ENCODE data around the gene PARD3B.

The PARD3B gene

DNA sequence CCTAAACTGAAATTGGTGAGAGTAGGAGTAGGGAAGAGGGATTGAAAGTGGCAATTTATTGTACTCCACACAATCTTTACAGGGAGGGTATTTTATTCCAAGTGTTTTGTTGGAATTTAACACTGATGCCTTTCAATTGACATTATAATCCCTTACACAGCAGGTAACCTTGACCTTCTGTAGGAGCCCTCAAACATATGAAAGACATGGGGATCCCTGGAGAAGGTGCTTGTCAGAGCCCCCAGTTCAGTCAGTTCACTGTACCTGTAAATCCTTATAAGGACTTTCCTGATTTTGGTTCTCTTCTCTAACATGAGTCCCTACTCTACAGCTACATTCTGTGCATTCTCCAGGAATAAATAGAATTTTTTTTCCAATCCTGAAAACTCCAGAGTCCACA, 752.1 kb downstream of the PARD3B start:
- DNase-seq (ENCODE audit: low read depth): no peak
- TF ChIP-seq, protein P1, sequence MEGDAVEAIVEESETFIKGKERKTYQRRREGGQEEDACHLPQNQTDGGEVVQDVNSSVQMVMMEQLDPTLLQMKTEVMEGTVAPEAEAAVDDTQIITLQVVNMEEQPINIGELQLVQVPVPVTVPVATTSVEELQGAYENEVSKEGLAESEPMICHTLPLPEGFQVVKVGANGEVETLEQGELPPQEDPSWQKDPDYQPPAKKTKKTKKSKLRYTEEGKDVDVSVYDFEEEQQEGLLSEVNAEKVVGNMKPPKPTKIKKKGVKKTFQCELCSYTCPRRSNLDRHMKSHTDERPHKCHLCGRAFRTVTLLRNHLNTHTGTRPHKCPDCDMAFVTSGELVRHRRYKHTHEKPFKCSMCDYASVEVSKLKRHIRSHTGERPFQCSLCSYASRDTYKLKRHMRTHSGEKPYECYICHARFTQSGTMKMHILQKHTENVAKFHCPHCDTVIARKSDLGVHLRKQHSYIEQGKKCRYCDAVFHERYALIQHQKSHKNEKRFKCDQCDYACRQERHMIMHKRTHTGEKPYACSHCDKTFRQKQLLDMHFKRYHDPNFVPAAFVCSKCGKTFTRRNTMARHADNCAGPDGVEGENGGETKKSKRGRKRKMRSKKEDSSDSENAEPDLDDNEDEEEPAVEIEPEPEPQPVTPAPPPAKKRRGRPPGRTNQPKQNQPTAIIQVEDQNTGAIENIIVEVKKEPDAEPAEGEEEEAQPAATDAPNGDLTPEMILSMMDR (conservative IDR thresholded peaks at IDR 0.05; ENCODE audit: low read depth, low read length): no peak
- H3K4me3 ChIP-seq (ENCODE audit: low read length): no peak overlapping the region

DNA sequence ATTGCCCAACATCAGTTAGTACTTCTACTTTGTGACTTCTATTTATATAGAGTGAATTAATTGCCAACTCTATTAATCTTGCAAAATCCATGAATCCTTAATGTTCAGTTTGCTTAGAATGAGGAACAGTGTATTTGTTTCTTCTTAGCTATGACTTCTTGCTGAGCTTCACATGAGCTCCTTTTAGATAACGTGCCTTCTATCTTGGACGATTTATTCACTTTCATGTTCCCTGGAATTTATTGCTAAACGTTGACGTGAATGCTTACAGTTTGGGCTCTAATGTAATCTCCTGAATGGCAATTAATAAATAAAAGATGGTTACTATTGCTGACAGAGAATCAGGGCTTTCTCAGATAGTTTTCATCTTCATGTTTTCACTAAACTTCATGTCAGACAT, 752.6 kb downstream of the PARD3B start:
- TF ChIP-seq, protein P1 (conservative IDR thresholded peaks at IDR 0.05; ENCODE audit: low read depth, low read length): no peak
- H3K4me3 ChIP-seq (ENCODE audit: low read length): no peak overlapping the region
- DNase-seq (ENCODE audit: low read depth): no peak

DNA sequence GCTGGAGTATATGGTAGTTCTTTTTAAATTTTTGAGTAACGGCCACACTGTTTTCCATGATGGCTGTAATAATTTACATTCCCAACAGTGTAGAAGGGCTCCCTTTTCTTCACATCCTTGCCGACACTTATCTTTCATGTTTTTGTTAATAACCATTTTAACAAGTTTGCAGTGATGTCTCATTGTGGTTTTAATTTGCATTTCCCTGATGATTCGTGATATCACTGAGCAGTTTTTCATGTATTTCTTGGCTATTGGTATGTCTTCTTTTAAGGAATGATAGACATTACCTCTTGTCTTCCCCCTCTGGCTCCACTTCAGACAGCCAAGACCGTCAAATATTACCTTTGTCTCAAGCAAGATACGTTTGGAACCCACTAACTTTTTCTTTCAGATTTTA, 765.9 kb downstream of the PARD3B start:
- DNase-seq (ENCODE audit: low read depth): no peak
- TF ChIP-seq, protein P1 (conservative IDR thresholded peaks at IDR 0.05; ENCODE audit: low read depth, low read length): no peak
- H3K4me3 ChIP-seq (ENCODE audit: low read length): no peak overlapping the region

DNA sequence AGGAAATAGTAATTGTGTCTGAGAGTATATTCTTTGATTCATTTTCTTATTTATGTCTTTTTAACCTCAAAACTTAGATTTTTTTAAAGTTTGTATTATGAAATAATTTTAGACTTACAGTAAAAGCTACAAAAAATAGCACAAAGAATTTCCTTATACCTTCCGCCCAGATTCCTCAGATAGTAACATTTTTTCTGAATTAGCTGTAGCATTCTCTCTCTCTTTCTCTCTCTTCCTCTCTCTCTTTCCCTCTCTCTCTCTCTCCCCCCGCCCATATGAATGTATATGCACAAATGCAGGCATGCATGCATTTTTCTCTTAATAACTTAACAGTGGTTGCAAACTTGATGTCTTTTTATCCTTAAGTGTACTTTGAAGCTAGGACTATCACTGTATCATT, 776.0 kb downstream of the PARD3B start:
- peak; percentile 20 for DNase-seq (ENCODE audit: low read depth)
- H3K4me3 ChIP-seq (ENCODE audit: low read length): no peak overlapping the region
- TF ChIP-seq, protein P1 (conservative IDR thresholded peaks at IDR 0.05; ENCODE audit: low read depth, low read length): no peak

DNA sequence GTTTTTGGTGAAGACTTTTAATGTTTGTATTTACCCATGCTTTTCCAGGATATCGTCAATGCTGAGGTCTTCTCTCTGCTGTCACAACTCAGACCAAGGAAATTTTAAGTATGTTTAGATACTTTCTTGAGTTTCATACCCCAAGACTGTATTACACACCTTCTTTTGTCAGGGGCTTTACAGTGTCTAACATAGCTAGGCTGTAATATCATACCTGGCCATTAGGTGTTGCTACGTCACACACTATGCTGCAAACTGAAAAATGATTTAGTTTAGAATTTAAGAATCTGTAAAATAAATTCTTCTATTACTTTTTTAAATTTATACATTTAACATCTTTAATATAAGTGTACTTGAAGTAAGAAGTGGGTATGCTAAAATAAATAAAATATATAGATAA, 778.7 kb downstream of the PARD3B start:
- DNase-seq (ENCODE audit: low read depth): no peak
- TF ChIP-seq, protein P1 (conservative IDR thresholded peaks at IDR 0.05; ENCODE audit: low read depth, low read length): peak; percentile 60
- no peak overlapping the region for H3K4me3 ChIP-seq (ENCODE audit: low read length)

DNA sequence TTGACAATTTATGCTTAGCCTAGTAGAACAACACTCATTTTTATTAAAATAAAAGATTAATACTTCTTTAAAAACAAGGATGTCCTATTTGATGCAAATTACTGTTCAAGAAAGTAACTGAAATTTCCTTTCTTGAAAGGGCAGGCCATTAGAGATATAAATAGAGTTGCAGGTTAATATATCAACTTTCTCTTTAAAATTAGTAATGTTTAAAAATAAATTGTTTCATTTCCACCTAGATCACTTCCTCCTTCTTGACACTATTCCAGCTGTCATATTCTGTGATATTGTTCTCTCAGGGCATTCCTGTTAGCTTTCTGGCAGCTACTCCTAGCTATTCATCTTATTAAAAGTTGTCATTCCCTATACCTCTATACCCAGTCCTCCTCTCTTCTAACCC, 779.1 kb downstream of the PARD3B start:
- TF ChIP-seq, protein P1 (conservative IDR thresholded peaks at IDR 0.05; ENCODE audit: low read depth, low read length): no peak
- no peak overlapping the region for H3K4me3 ChIP-seq (ENCODE audit: low read length)
- no peak for DNase-seq (ENCODE audit: low read depth)

DNA sequence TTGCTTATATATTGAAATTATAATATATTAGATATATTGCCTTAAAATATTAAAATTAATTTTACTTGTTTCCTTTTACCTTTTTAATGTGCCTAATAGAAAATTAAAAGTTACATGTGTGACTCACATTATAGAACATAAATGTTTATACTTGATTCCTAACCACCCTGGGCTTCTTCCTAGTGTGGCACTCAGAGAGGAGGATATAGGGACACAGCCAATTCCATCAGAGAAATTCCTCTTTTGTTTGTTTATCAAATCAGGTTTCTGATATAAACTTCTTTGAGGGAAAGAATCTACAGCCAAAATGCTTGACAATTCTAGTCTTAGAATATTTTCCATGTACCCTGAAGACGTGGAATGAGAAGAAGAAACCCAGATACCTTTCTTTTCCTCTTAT, 788.1 kb downstream of the PARD3B start:
- DNase-seq (ENCODE audit: low read depth): no peak
- H3K4me3 ChIP-seq (ENCODE audit: low read length): no peak overlapping the region
- TF ChIP-seq, protein P1 (conservative IDR thresholded peaks at IDR 0.05; ENCODE audit: low read depth, low read length): no peak

Measured in retinal pigment epithelial cell (primary cell).